Ammon's horn (tissue), 1 donor: ENCODE results near the gene CITED2.

Experiments used
- DNase-seq: peaks from one replicate; pipeline ENCODE4 v3.0.0-alpha.2; 2016; ENCODE audit warnings: low spot score

Gene CITED2

GRCh38 chr6:139330306-139330705 lies 44.1 kb downstream of the CITED2 start:
- no peak for DNase-seq

DNA sequence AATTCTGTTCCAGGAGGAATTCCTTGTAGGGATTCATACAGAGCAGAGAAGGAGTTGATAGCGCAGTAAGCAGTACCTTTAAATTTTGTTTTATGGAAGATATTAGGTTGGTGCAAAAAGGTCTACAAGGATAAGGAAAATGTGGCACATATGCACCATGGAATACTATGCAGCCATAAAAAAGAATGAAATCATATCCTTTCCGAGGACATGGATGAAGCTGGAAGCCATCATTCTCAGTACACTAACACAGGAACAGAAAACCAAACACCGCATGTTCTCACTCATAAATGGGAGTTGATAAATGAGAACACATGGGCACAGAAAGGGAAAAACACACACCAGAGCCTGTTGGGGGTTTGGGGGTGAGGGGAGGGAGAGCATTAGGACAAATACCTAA lies 45.2 kb downstream of the CITED2 start:
- no peak for DNase-seq

DNA sequence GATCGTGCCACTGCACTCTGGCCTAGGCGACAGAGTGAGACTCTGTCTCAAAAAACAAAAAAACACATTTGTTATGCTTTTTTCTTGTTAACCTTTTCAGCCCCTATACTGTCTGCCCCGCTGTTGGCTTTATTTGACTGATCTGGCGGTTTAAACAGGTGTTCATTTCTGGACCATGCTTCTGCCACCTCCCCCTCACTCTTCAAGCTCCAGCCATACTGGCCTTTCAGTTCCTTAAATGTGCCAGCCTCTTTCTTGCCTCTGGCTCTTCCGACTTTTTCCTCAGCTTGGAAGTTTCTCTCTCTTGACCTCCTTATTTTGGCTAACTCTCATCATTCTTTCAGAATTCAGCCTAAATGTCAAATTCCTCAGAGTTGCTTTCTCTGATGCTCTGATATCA lies 47.4 kb downstream of the CITED2 start:
- no peak for DNase-seq

- DNase-seq, result no peak
Measured at GRCh38 chr6:139325686-139326085, 48.8 kb downstream of the CITED2 start.

GRCh38 chr6:139325125-139325524 lies 49.3 kb downstream of the CITED2 start:
- DNase-seq, result no peak

- no peak for DNase-seq
Measured at GRCh38 chr6:139324301-139324555, 50.2 kb downstream of the CITED2 start.

DNA sequence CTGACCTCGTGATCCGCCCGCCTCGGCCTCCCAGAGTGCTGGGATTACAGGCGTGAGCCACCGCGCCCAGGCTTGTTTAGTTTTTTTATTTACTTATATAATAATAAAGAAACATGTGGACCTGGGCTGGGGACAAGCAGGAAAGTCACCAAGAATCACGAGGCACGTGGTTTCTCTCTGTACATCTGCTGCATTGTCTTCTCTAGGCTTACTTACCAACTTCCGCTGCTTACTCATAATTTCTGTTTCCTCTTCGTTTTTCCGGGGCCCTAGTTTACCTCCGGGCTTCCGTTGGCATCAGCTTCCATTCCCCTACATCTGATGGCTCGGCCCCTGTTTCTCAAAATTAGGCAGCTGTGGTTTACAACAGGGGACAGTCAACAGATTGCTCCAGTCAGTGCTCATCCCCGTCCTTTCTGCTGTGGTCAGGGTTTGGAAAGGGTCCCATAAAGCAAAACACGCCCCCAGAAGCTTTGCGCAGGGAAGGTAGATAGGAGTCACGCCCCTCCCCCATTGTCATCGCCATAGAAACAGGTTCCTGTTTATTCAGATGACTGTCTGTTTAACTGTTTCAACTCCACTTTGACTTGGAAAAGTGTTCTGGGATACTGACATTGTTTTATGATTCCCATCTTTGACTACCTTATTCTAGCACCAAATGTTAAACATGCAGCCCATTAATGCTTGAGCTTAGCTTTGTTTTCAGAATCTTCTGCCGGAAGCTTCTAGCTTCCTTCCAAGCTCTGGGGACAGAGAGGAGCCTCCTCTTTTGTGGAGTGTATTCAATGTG lies 50.7 kb downstream of the CITED2 start:
- DNase-seq, result peak; percentile 63
